ENCODE measurements around the gene MFN2.

Gene MFN2

DNA sequence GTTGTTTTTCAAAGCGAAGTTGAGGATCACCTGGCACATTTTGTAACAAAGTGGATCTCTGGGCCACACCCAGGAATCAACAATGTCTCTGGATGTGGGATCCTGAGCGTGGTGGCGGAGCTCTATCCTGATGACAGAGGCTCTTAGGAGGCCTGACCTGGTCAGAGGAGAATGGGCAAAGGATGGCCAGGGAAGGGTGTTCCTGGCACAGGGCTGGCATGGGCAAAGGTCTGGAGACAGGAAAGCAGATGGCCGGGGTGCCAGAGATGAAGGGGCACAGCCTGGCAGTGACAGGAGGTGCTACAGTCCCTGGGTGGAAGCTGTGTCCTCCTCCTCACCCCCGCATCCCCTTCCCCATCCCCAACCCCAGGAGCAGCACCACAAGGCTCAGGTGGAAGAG is 20.0 kb upstream of the MFN2 start:
- DNase-seq (ENCODE audit: low read depth), result no peak

- DNase-seq (ENCODE audit: low read depth), result no peak
Observed at GRCh38 chr1:11960715-11961114, 19.5 kb upstream of the MFN2 start.

GRCh38 chr1:11961230-11961629 is 19.0 kb upstream of the MFN2 start:
- DNase-seq (ENCODE audit: low read depth), result no peak

DNA sequence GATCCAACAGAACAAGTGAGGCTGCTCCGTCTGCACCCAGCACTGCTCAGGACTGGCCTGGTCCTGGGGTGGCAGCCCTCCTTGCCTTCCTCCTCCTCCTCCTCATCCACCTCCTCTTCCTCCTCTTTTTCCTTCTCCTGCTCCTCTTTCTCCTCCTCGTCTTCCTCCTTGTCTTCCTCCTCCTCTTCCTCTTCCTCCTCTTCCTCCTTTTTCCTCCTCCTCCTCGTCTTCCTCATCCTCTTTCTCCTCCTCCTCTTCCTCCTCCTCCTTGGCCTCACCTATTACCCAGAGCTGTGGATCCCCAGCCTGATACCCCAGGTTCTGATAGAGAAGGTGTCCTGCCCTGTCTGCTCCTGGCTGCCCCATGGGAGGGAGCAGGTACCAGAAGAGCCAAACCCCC is 16.6 kb upstream of the MFN2 start:
- no peak for DNase-seq (ENCODE audit: low read depth)

DNA sequence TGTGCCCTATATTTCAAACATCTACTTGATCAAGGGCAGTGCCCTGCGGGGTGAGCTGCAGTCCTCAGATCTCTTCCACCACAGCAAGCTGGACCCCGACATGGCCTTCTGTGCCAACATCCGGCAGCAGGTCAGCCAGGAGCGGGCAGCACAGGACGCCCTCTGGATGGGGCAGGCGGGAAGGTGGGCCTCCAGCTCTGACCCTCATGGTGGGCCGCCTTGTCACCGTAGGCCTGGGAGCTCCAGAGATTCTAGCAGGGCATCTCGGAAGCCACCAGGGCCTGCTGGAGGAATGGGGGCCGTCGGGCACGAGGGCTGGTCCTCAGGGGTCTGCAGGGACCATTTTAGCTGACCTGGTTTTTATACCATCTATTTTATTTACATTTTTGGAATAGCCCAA is 15.6 kb upstream of the MFN2 start:
- no peak for DNase-seq (ENCODE audit: low read depth)

- DNase-seq (ENCODE audit: low read depth), result no peak
Observed at GRCh38 chr1:11967028-11967547, 13.2 kb upstream of the MFN2 start.

GRCh38 chr1:11970441-11971185 is 9.6 kb upstream of the MFN2 start:
- DNase-seq (ENCODE audit: low read depth), result no peak

- DNase-seq (ENCODE audit: low read depth), result no peak
Observed at GRCh38 chr1:11977625-11978024, 2.6 kb upstream of the MFN2 start.

DNA sequence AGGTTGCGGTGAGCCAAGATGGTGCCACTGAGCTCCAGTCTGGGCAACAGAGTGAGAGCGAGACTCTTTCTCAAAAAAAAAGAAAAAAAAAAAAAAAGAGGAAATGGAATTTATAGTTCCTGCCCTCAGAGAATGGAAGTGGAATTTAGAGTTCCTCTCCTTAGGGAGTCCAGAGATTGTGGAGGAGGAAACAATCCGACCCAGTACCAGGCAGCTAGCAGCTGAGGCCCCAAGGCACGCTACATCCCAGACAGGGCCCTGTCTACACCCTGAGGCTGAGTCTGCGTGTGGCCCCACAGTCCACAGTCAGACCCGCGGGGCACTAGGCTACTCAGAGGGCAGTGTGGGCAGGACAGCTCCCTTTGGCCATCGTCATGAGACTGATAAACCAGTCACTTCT is 1.9 kb upstream of the MFN2 start:
- no peak for DNase-seq (ENCODE audit: low read depth)

DNA sequence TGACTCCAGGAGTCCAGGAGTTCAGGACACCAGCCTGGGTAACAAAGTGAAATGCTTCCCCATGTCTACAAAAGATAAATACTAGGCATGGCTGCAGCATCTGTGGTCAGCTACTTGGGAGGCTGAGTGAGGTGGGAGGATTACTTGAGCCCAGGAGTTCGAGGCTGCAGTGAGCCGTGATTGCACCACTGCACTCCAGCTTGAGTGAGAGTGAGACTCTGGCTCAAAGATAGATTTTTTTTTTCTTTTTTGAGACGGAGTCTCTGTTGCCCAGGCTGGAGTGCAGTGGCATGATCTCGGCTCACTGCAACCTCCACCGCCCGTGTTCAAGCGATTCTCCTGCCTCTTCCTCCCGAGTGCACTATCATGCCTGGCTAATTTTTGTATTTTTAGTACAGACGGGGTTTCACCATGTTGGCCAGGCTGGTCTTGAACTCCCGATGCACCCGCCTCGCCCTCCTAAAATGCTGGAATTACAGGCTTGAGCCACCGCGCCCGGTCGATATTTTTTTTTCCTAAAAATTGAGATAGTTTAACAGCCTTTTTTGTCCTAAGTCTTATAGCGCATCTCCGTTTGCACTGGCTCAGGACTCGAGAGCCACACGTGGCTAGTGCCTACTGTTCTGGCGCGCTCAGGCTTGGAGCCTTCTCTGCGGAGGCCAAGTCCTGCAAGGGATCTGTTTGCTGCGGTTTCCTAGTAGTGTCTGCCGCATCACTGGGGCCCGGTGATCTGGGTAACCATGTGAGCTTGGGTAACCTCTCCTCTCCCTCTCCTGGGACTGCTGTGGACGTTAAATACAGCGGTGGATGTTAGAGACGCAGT is 1.0 kb upstream of the MFN2 start:
- no peak for DNase-seq (ENCODE audit: low read depth)

DNA sequence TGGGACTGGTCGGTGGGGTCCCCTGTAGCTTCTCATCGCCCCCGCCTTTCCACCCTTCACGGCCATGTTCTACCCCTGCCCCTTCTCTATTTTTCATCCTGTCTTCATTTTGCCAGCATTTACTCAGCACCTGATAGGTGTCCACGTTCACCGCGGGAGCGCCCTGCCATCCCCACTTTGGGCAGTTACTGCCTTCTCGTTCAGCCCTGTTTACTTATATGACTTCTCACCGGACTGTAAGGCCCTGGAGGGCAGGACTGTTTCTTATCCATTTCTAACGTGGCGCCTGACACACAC is 380 bp downstream of the MFN2 start:
- no peak for DNase-seq (ENCODE audit: low read depth)

DNA sequence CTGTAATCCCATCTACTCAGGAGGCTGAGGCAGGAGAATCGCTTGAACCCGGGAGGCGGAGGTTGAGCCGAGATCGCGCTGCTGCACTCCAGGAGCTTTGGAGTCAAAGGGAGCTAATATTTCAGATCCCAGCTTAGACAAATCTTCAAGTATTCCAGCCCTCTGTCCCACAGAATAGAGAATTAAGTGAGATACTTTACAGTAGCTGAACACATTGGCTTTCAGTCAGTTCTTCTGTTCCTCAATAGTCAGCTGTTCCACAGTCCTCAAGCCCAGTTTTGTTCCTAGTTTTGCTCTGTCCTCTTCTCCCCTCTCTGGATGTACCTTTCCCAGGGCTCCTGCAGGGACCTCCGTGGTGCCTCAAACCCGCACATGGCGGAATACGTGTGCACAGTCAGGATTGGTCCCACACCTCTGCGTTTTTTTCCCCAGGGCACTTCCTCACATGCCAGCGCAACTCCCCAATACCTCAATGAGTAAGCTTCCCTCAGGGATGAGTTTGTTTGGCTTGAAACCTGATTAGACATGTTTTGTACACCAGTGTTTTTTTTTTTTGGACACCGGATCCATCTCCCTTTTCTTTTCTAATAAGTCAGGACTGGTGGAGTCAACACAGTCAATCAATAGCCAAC is 1.2 kb downstream of the MFN2 start:
- DNase-seq (ENCODE audit: low read depth), result no peak

- DNase-seq (ENCODE audit: low read depth), result no peak
Observed at GRCh38 chr1:11982010-11982392, 1.8 kb downstream of the MFN2 start.

- DNase-seq (ENCODE audit: low read depth), result no peak
Observed at GRCh38 chr1:11984121-11984520, 3.9 kb downstream of the MFN2 start.

GRCh38 chr1:11984576-11984975 is 4.3 kb downstream of the MFN2 start:
- no peak for DNase-seq (ENCODE audit: low read depth)

DNA sequence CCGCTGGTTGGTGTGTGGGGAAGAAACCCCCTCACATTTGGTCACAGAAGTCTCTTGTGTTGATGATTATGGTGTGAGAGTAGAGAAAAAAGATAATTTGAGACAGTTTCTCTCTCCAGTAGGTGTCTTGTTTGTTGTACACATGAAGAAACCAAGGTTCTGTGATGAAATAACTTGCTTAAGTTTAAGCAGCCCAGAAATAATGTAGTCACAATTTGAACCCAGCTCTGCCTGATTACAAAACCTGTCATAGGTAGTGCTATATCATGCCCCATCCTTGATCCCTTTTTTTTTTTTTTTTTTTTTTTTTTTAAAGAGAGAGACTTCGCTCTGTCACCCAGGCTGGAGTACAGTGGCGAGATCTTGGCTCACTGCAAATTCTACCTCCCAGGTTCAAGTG is 4.9 kb downstream of the MFN2 start:
- no peak for DNase-seq (ENCODE audit: low read depth)

GRCh38 chr1:11985851-11986250 is 5.6 kb downstream of the MFN2 start:
- no peak for DNase-seq (ENCODE audit: low read depth)

DNA sequence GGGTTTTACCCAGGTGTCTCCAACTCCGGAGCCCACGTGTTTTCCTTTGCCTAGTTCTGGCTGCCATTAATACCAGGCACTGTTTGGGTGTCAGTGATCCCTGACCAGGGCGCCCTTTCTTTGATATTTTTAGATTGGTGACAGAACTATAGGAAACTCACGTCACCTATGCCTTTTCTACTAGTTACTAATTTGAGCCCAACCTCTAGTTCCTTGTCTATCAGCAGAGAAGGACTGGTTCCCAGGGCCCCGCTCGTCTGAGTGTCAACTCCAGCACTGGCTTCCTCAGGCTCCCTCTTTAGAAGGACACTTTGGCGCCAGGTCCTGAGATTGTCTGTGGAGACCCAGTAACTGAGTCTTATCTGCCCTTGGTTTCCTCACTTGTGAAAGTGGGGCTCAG is 9.4 kb downstream of the MFN2 start:
- no peak for DNase-seq (ENCODE audit: low read depth)

DNA sequence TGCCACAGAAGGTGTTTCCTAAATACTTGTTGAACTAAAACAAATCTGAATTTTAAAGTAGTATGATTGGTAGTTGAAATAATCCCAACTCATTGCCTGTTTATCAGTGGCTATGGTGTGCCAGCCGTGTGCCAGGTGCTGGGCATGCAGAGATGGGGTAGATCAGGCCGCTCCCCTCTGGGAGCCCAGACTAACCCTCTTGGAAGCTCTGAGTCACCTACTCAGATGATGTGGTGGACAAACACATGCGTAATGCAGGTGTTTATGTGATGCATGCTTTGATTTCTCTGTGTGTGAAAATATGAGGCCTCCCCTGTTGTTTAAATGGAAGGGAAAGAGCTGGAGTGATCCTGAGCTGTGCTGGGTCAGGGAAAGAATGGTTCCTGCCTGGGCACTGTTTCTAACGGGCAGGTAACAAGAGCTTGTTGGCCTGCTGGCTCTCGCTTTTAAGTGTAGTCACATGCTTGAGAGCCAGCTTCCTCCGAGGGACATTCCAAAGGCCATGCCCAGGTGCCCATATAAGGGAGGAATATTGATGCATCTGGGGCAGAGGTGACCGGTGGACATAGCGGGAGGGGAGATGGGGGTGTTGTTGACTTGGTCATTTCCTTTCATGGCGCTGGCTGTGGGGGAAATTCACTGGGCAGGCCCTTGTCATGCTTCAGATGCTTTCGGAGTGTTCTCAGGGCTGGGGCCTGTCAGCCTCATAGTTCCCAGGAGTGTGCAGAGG is 10.2 kb downstream of the MFN2 start:
- no peak for DNase-seq (ENCODE audit: low read depth)

DNA sequence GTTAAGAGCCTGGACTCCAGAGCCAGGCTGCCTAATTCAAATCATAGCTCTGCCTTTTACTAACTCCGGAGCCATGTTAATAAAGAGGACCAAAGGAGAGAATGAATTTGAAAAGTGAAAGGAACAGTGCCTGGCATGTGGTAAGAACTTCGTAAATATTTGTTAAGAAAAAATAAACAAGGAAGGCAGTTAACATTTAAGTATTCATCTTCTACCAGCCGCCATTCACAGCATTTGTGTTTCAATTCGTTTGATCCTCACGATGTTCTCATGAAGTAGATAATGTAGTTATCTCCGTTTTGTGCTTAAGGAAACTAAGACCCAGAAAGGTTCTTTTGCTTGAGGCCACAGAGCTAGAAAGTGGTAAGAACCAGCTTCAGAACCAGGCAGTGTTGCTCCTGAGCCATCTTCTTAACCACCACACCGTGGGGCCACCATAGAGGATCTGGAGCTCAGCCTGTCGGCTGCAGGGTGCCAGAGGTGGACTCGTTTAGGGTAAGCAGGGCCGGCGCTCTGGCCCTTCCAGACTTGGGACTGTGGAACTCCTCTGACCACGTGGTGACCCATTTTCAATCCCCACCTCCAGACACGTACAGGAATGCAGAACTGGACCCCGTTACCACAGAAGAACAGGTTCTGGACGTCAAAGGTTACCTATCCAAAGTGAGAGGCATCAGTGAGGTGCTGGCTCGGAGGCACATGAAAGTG is 11.9 kb downstream of the MFN2 start:
- no peak for DNase-seq (ENCODE audit: low read depth)

- no peak for DNase-seq (ENCODE audit: low read depth)
Observed at GRCh38 chr1:11997081-11997850, 17.0 kb downstream of the MFN2 start.
